ENCODE data around the gene RFXANK.

- TF ChIP-seq CTCF (conservative IDR thresholded peaks at IDR 0.05; ENCODE audit: low read length) (no peak), EZH2phosphoT487 (IDR thresholded peaks at IDR 0.05; ENCODE audit: borderline replicate concordance, low read depth, low read length) (no peak)
Measured at GRCh38 chr19:19239675-19240074, 47.6 kb downstream of the RFXANK start.
